ENCODE measurements around the gene RABGAP1. TPM values are rescaled to one million over a fixed set of nuclear protein-coding genes. Genes with fewer than 3 reads are reported as not detected.

The RABGAP1 gene
- total RNA-seq, 3 donors from 2014 or later, result 49.1 to 93.4 (median 77.7) TPM

- Histone ChIP-seq H3K4me3 (no peak overlapping the region), H3K4me1 (no peaks in the 10 kb centered on the region), H3K9me3 (no peaks in the 10 kb centered on the region), H3K27me3 (no peaks in the 10 kb centered on the region), H3K27ac (no peak overlapping the region), H3K36me3 (no peaks in the 10 kb centered on the region)
- no peak for DNase-seq (ENCODE audit: low spot score in 2 of 2)
- TF ChIP-seq, protein P1, sequence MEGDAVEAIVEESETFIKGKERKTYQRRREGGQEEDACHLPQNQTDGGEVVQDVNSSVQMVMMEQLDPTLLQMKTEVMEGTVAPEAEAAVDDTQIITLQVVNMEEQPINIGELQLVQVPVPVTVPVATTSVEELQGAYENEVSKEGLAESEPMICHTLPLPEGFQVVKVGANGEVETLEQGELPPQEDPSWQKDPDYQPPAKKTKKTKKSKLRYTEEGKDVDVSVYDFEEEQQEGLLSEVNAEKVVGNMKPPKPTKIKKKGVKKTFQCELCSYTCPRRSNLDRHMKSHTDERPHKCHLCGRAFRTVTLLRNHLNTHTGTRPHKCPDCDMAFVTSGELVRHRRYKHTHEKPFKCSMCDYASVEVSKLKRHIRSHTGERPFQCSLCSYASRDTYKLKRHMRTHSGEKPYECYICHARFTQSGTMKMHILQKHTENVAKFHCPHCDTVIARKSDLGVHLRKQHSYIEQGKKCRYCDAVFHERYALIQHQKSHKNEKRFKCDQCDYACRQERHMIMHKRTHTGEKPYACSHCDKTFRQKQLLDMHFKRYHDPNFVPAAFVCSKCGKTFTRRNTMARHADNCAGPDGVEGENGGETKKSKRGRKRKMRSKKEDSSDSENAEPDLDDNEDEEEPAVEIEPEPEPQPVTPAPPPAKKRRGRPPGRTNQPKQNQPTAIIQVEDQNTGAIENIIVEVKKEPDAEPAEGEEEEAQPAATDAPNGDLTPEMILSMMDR (IDR thresholded peaks at IDR 0.05), result no peak
- TF ChIP-seq POLR2A (IDR thresholded peaks at IDR 0.05), result no peak
- intact Hi-C loops (cut with DNase I; ENCODE audit: low total_unique reads), result no loop called here
Measured at GRCh38 chr9:123149067-123149466, 208.2 kb downstream of the RABGAP1 start.

DNA sequence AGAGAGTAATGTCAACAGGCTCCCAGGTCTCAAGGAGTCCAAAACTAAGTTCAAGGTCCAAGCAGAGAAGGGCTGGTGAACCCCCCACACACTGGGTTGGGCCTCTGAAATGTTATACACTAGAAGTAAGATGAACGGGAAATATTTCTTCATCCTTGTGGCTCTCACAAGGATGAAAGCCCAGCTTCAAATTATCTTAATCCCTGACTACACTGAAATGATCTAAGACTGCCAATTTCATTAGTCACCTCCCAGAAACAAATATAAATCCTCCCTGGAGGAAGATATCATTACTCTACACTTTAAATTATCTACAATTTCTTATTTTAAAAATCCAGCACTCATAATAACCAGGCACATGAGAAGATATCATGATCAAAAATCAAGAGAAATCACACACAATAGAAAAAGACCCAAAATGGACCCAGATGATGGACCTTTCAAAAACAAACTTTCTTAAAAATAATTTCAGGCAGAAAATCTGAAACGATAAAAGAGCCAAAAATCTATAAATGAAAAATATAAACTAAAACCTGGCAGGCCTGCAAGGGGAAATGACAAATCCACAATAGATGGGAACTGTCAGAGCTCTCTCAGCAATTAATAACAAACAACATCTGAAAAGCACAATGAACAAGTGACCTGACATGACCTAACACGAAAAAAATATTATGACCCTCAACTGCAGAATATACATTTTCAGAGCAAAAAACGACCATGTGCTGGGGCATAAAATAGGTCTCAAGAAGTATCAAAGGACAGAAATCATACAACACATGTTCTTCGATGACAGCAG lies 210.1 kb downstream of the RABGAP1 start:
- H3K36me3 ChIP-seq, result no peaks in the 10 kb centered on the region
- H3K27me3 ChIP-seq, result no peaks in the 10 kb centered on the region
- no peaks in the 10 kb centered on the region for H3K4me1 ChIP-seq
- no peak overlapping the region for H3K27ac ChIP-seq
- intact Hi-C loops (cut with DNase I; ENCODE audit: low total_unique reads), result no loop called here
- no peak overlapping the region for H3K4me3 ChIP-seq
- no peak for DNase-seq (ENCODE audit: low spot score in 2 of 2)
- TF ChIP-seq, protein P1 (IDR thresholded peaks at IDR 0.05), result no peak
- TF ChIP-seq POLR2AphosphoS5 (IDR thresholded peaks at IDR 0.05) (no peak), POLR2A (IDR thresholded peaks at IDR 0.05) (no peak)
- H3K9me3 ChIP-seq, result no peaks in the 10 kb centered on the region

Other genes starting within 250 kb of the RABGAP1 start
- gene OR1L4, start 217.0 kb upstream of the RABGAP1 start, total RNA-seq, result not detected
- not detected for gene OR1L6, start 198.7 kb upstream of the RABGAP1 start, total RNA-seq
- not detected for gene OR5C1, start 152.1 kb upstream of the RABGAP1 start, total RNA-seq
- gene OR1K1, start 140.9 kb upstream of the RABGAP1 start, total RNA-seq, result not detected
- 10 to 100 TPM; 14.2 to 24.9 (median 23.7) TPM for gene PDCL, start 112.4 kb upstream of the RABGAP1 start, total RNA-seq
- 10 to 100 TPM; 38.6 to 44.6 (median 41.6) TPM for gene RC3H2, start 35.7 kb upstream of the RABGAP1 start, total RNA-seq
- 10 to 100 TPM in 2 of 3 donors, 1 to 10 TPM in 1; 8.2 to 17.4 (median 11.1) TPM for gene ZBTB6, start 27.7 kb upstream of the RABGAP1 start, total RNA-seq
- gene ZBTB26, start 9.5 kb upstream of the RABGAP1 start, total RNA-seq, result 10 to 100 TPM in 1 of 3 donors, 1 to 10 TPM in 2; 6.7 to 12.0 (median 7.2) TPM
- 1 to 10 TPM in 2 of 3 donors, not detected in 1; 3.3 to 6.7 TPM for gene GPR21, start 92.6 kb downstream of the RABGAP1 start, total RNA-seq